Peyer's patch (tissue), 4 donors: ENCODE measurements around the gene ARIH2.

ENCODE experiments used
- CTCF ChIP-seq, 6 experiments: fragments of 450-650 bp in 4 of 6; fragments of 200-600 bp in 2 of 6; sonication (generic) in 1 of 6; IDR thresholded peaks; one replicate each; pipeline ENCODE4 v1.5.1; 2017 to 2019; ENCODE audit warnings: antibody characterized with exemption in 6 of 6, mild to moderate bottlenecking in 3 of 6, moderate library complexity in 1 of 6
- POLR2A ChIP-seq, 2 donors: fragments of 450-650 bp; IDR thresholded peaks; one replicate each; pipeline ENCODE4 v1.5.1; 2017; ENCODE audit warnings: antibody characterized with exemption in 2 of 2, mild to moderate bottlenecking in 2 of 2, moderate library complexity in 2 of 2

GRCh38 chr3:48926425-48927392, 8.1 kb downstream of the ARIH2 start:
- TF ChIP-seq CTCF (IDR thresholded peaks at IDR 0.05) = no peak
- TF ChIP-seq POLR2A (IDR thresholded peaks at IDR 0.05) = no peak
